Measurements from ENCODE around the gene SLC19A1.

Gene SLC19A1

DNA sequence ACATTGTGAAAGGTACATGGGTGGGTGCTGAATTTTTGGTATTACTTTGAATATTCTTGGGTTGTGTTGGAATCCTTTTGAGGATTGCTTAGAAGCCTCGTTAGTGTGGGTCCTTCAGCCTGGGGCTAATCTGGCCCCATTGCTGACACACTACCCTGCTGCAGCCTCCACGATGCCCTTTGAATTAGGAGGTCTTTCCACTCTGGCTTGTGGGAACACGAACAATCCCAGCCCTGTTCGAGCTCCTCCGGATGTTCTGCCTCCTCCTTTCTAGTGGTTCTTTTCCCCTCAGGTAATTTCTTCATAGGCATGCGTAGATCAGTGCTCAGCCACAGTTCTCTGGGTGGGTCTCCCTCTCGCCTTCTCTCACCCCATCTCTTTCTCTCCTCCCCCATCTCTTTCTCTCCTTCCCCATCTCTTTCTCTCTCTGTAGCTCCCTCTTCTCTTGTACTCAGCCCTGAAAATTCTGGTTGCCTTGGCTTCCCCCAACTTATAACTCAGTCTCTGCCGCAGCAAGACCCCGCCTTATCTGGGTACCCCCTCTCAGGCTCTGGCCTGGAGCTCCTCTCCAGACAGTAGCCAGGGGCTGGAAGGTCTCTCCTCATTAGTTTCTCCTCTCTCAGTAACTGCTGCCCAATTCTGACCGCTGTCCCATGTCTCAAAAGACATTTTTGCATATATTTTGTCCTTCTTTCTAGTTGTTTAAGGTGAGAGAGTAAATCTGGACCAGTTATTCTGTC is 46.0 kb upstream of the SLC19A1 start:
- H3K4me3 ChIP-seq (replicated peaks in 1 of 2; ENCODE audit: low read depth in 2 of 2, low read length in 2 of 2), result no peak overlapping the region
- TF ChIP-seq, protein P1, sequence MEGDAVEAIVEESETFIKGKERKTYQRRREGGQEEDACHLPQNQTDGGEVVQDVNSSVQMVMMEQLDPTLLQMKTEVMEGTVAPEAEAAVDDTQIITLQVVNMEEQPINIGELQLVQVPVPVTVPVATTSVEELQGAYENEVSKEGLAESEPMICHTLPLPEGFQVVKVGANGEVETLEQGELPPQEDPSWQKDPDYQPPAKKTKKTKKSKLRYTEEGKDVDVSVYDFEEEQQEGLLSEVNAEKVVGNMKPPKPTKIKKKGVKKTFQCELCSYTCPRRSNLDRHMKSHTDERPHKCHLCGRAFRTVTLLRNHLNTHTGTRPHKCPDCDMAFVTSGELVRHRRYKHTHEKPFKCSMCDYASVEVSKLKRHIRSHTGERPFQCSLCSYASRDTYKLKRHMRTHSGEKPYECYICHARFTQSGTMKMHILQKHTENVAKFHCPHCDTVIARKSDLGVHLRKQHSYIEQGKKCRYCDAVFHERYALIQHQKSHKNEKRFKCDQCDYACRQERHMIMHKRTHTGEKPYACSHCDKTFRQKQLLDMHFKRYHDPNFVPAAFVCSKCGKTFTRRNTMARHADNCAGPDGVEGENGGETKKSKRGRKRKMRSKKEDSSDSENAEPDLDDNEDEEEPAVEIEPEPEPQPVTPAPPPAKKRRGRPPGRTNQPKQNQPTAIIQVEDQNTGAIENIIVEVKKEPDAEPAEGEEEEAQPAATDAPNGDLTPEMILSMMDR (IDR thresholded peaks at IDR 0.05; ENCODE audit: low read depth, low read length), result no peak
- no peak for DNase-seq (ENCODE audit: low read depth in 2 of 2)

DNA sequence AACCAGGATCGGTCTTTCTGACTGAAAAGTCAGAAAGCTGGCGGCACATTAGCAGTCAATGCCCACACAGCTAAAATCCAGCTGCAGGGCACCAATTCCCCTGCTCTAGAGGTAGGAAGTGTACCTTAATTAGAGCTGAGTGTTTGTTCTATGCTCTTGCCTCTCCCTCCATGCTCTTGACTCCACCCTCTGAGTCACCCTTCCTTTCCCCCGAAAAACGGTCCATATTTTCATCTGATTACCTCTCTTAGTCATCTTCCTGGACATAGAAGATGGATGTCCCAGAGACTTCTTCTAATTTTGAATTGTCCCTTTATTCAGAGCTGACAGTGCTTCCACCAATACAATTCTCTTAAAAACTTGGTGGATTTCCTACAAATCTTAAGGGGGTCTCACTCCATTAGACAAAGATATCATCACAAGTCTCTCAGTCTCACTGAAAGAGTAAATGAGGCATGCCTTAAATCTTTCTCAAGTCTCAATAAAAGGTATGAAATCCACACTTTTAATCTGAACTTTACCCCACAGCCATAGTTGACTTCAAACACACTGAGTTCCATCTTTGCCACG is 44.1 kb upstream of the SLC19A1 start:
- no peak overlapping the region for H3K4me3 ChIP-seq (replicated peaks in 1 of 2; ENCODE audit: low read depth in 2 of 2, low read length in 2 of 2)
- no peak for DNase-seq (ENCODE audit: low read depth in 2 of 2)
- TF ChIP-seq, protein P1 (IDR thresholded peaks at IDR 0.05; ENCODE audit: low read depth, low read length), result no peak

DNA sequence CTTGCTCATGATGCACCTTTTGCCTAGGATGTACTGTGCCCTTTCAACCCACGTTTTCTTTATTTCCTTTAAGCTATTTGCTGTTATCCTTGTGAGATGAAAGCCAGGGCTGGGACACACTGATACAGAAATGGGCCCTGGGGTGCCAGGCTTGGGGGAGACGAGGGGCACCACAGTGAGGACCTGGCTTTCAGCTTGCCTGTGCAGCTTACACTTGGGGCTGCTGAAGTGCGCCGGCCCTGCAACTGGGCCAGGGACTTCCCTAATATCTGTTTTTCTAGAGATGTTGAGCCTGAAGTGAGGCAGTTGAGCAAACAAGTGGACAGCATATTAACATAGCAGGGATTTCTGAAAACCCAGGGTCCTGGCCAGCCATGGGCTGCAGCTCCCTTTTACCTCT is 42.5 kb upstream of the SLC19A1 start:
- DNase-seq (ENCODE audit: low read depth in 2 of 2), result no peak
- H3K4me3 ChIP-seq (replicated peaks in 1 of 2; ENCODE audit: low read depth in 2 of 2, low read length in 2 of 2), result no peak overlapping the region
- TF ChIP-seq, protein P1 (IDR thresholded peaks at IDR 0.05; ENCODE audit: low read depth, low read length), result no peak

DNA sequence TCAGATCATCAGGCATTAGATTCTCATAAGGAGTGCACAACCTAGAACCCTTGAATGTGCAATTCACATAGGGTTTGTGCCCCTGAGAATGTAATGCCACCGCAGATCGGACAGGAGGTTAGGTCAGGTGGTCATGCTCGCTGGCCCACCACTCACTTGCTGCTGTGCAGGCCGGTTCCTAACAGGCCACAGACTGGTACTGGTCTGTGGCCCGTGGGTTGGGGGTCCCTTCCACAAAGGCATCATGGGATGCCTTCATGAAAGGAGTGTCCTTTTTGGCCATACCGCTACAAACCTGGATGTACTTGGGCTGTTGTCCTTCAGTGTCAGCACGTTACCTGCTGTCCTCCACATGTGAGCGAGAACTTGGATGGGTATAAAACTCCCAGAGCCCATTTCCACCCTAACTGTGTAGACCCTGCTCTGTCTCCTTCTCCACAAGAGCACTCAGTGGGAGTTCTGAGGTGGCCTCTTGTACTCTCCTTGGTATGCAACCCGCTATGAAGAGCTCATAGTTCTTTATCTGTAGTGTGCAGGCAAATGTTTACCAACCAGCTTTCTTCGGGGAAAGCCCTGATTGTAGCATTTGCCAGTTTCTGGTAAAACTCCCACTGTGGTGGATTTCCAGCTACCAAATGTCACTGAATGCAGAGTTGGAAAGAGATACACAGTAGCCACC is 41.7 kb upstream of the SLC19A1 start:
- no peak overlapping the region for H3K4me3 ChIP-seq (replicated peaks in 1 of 2; ENCODE audit: low read depth in 2 of 2, low read length in 2 of 2)
- TF ChIP-seq, protein P1 (IDR thresholded peaks at IDR 0.05; ENCODE audit: low read depth, low read length), result no peak
- no peak for DNase-seq (ENCODE audit: low read depth in 2 of 2)

- H3K4me3 ChIP-seq (replicated peaks in 1 of 2; ENCODE audit: low read depth in 2 of 2, low read length in 2 of 2), result no peak overlapping the region
- TF ChIP-seq, protein P1 (IDR thresholded peaks at IDR 0.05; ENCODE audit: low read depth, low read length), result no peak
- no peak for DNase-seq (ENCODE audit: low read depth in 2 of 2)
Observed at GRCh38 chr21:45582128-45582527, 39.9 kb upstream of the SLC19A1 start.

DNA sequence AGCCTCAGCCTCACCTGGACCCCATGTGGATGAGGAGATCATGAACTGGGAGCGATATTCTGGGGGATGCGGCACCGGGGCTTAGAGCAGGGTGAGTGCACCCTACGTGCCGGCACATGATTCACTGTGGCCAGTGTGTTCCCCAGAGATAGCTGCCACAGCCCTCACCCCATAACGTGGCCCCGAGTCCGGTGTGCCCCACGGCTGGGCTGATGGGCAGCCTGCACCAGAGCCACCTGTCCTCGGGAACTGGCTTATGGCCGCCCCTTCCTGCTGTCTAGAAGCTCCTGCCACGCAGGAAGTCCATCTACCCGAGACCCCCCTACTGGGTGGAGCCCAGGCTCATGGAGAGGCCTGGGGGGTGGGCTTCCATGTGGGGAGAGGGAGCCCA is 39.1 kb upstream of the SLC19A1 start:
- H3K4me3 ChIP-seq (replicated peaks in 1 of 2; ENCODE audit: low read depth in 2 of 2, low read length in 2 of 2), result no peak overlapping the region
- TF ChIP-seq, protein P1 (IDR thresholded peaks at IDR 0.05; ENCODE audit: low read depth, low read length), result no peak
- no peak for DNase-seq (ENCODE audit: low read depth in 2 of 2)
